ENCODE data around the gene HOXB13. TPM values are rescaled to one million over a fixed set of nuclear protein-coding genes. Genes with fewer than 3 reads are reported as not detected.

The HOXB13 gene
- total RNA-seq, result under 1 TPM in 1 of 6 donors, not detected in 5; 0.06 TPM
- polyA plus RNA-seq, result not detected

DNA sequence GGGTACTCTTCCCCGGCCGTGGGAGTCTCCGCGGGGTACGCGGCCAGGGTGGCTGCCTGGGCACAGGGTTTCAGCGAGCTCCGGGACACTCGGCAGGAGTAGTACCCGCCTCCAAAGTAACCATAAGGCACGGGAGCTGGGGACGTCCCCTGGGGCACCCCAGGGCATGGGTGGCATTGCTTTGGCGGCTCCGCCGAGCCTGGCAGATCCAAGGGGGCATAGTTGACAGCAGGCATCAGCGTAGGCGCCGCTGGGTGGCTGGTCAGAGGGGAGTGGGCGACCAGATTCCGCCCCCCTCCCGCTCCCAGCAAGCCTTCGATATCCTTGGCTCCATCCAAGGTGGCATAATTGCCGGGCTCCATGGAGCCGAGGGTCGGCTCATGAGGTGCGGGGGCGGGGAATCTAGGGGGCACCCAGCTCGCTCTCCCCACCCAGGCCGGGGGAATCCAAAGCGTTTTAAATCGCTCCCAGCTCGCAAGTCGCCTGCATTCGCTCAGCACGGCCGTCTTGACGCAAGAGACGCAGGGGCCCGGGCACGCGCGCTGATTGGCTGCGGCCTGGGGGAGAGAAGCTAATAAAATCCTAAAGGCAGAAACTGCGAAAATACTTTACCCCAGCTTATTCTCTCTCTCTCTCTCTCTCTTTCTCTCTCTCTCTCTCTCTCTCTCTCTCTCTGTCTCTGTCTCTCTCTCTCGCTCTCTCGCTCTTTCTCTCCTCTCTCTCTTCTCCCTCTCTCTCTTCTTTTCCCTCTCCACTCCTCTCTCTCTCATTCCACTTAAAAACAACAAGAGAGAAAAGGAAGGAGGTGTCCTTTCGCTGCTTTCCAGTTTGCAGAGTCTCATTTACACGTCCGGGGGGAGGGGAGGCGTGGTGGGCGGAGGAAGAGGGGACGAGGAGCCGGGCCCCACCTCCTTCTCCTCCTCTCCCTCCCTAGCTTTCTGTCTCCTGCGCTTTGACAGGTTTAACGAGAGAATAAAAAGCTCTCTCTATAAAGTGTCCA, at the start of gene HOXB13:
Gene HOXB13, minus strand, starts transcription at position 519 of the 1,000 bp plus-strand sequence. Its CDS starts 157 bp downstream, at position 362.
- no peak within 1 kb of the TSS for H3K27ac ChIP-seq

DNA sequence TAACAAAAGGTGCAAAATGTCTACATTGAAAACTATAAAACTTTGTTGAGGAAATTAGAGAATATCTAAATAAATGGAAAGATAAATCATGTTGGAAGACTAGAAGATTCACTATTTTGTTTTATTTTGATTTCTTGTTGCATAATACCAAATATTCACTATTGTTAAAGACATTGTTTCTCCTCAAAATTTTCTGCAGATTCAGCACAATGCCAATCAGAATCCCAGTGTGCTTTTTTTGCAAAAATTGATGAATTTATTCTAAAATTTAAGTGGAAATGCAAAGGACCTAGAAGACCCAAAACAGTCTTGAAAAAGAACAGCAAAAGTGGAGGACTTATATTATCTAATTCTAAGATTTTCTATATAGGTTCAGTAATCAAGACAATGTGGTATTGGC, 48.1 kb upstream of the HOXB13 start:
- DNase-seq (no peak), FAIRE-seq (peak; percentile 20), ATAC-seq (no peak)
- no peak overlapping the region for H3K27ac ChIP-seq
- TF ChIP-seq, protein P1, sequence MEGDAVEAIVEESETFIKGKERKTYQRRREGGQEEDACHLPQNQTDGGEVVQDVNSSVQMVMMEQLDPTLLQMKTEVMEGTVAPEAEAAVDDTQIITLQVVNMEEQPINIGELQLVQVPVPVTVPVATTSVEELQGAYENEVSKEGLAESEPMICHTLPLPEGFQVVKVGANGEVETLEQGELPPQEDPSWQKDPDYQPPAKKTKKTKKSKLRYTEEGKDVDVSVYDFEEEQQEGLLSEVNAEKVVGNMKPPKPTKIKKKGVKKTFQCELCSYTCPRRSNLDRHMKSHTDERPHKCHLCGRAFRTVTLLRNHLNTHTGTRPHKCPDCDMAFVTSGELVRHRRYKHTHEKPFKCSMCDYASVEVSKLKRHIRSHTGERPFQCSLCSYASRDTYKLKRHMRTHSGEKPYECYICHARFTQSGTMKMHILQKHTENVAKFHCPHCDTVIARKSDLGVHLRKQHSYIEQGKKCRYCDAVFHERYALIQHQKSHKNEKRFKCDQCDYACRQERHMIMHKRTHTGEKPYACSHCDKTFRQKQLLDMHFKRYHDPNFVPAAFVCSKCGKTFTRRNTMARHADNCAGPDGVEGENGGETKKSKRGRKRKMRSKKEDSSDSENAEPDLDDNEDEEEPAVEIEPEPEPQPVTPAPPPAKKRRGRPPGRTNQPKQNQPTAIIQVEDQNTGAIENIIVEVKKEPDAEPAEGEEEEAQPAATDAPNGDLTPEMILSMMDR (IDR thresholded peaks at IDR 0.05), result no peak
- H3K27me3 ChIP-seq, result no peaks in the 10 kb centered on the region
- intact Hi-C loops (cut with DNase I), result no loop called here
- no peaks in the 10 kb centered on the region for H3K9me3 ChIP-seq
- no peaks in the 10 kb centered on the region for H3K36me3 ChIP-seq
- no peaks in the 10 kb centered on the region for H3K4me1 ChIP-seq
- no peak overlapping the region for H3K4me3 ChIP-seq

More for the DNA sequence above, at the start of gene HOXB13:
- 5 to 6% methylated on average over 52 to 55 of the region's 55 CpGs for WGBS, 2 donors
- TF ChIP-seq, protein P1 (IDR thresholded peaks at IDR 0.05), result no peak
- no peak for FAIRE-seq
- intact Hi-C loops (cut with DNase I), result loop anchor here in 2 of 3 donors (5.0 to 10.0 kb wide), 3 partner anchors 59 to 306 kb away; no protein-coding TSS in a partner anchor
- Histone ChIP-seq H3K36me3 (no peaks in the 10 kb centered on the region), H3K9me3 (no peaks in the 10 kb centered on the region), H3K27me3 (peaks cover 8 to 77% (median 25%) of the 10 kb centered on the region in 4 donors), H3K4me3 (peak within 1 kb of the TSS in 2 of 4 donors; percentile 6 to 36), H3K4me1 (peaks cover 0 to 5% (median 0%) of the 10 kb centered on the region in 3 donors)
- no peak for DNase-seq
- peak in 1 of 4 donors; percentile 28 for ATAC-seq

DNA sequence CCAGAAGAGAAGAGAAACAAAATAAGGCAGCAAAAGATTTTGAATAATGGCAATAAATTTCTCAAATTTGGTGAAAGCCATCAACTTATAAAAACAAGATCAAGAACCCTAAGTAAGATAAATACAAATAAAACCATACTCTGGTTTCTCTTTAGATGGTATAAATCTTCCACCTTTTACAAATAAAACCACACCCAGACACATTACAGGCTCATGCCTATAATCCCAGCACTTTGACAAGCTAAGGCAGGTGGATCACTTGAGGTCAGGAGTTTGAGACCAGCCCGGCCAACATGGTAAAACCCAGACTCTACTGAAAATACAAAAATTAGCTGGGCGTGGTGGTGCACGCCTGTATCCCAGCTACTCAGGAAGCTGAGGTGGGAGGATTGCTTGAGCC, 44.7 kb upstream of the HOXB13 start:
- 84 to 95% methylated on average over 3 of the region's 3 CpGs for WGBS, 2 donors
- no peaks in the 10 kb centered on the region for H3K9me3 ChIP-seq
- no peaks in the 10 kb centered on the region for H3K4me1 ChIP-seq
- FAIRE-seq (no peak), ATAC-seq (no peak), DNase-seq (no peak)
- intact Hi-C loops (cut with DNase I), result no loop called here
- H3K27ac ChIP-seq, result no peak overlapping the region
- TF ChIP-seq, protein P1 (IDR thresholded peaks at IDR 0.05), result no peak
- no peaks in the 10 kb centered on the region for H3K27me3 ChIP-seq
- no peak overlapping the region for H3K4me3 ChIP-seq
- H3K36me3 ChIP-seq, result no peaks in the 10 kb centered on the region

DNA sequence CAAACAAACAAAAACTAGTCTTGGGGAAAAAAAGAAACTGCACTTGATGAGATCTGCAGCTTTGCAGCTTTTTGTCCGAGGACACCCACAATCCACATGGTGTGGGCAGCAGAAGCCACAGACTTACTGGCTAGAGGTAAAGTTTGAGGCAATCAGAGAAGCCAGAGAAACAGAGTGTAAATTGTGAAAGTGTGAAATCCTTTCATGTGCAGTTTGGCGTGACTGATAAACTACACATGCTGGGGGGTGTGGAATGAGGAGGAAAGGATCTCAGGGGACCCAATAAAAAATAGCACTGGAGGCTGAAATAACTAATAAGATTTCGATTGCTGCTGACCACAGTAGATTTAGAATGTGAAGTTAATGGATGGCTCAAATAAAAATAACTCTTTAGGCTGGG, 42.4 kb upstream of the HOXB13 start:
- no peak for FAIRE-seq
- WGBS, 2 donors, result 55 to 57% methylated on average over 3 of the region's 3 CpGs
- Histone ChIP-seq H3K9me3 (no peaks in the 10 kb centered on the region), H3K27ac (no peak overlapping the region), H3K4me3 (no peak overlapping the region), H3K27me3 (no peaks in the 10 kb centered on the region), H3K36me3 (no peaks in the 10 kb centered on the region), H3K4me1 (no peaks in the 10 kb centered on the region)
- ATAC-seq, result no peak
- TF ChIP-seq, protein P1 (IDR thresholded peaks at IDR 0.05), result no peak
- DNase-seq, result no peak
- intact Hi-C loops (cut with DNase I), result no loop called here

Data from pancreas (tissue), 10 donors.